Measurements from ENCODE around the gene LIPG.

GRCh38 chr18:49547701-49548100, 14.2 kb upstream of the LIPG start:
- TF ChIP-seq POLR2AphosphoS5 (IDR thresholded peaks at IDR 0.05; ENCODE audit: borderline replicate concordance, low read depth, low read length) (no peak), EZH2 (IDR thresholded peaks at IDR 0.05) (no peak)
